ENCODE results near the gene CLPTM1L.

CLPTM1L gene
- total RNA-seq: 42.9 to 67.5 (median 55.1) reads per million in 4 donors

GRCh38 chr5:1344975-1345838 is at the start of gene CLPTM1L:
TSS of gene CLPTM1L (minus strand) at chr5:1345099. CDS start at chr5:1344841, 258 bp downstream.
- peak; percentile 78 to 91 (median 83) for DNase-seq

GRCh38 chr5:1393571-1394501 is 48.9 kb upstream of the CLPTM1L start:
- no peak for DNase-seq

GRCh38 chr5:1392801-1393565 is 48.1 kb upstream of the CLPTM1L start:
- no peak for DNase-seq

- DNase-seq: no peak
Observed at GRCh38 chr5:1392261-1392660, 47.4 kb upstream of the CLPTM1L start.

- no peak for DNase-seq
Observed at GRCh38 chr5:1391691-1392090, 46.8 kb upstream of the CLPTM1L start.

- DNase-seq: no peak
Observed at GRCh38 chr5:1390861-1391600, 46.1 kb upstream of the CLPTM1L start.

GRCh38 chr5:1390333-1390732 is 45.4 kb upstream of the CLPTM1L start:
- no peak for DNase-seq

- DNase-seq: no peak
Observed at GRCh38 chr5:1388383-1388967, 43.6 kb upstream of the CLPTM1L start.

GRCh38 chr5:1387876-1388275 is 43.0 kb upstream of the CLPTM1L start:
- DNase-seq: no peak

GRCh38 chr5:1387059-1387755 is 42.3 kb upstream of the CLPTM1L start:
- DNase-seq: no peak

GRCh38 chr5:1386274-1386717 is 41.4 kb upstream of the CLPTM1L start:
- DNase-seq: peak; percentile 35 to 82 (median 64)

GRCh38 chr5:1385395-1386273 is 40.7 kb upstream of the CLPTM1L start:
- DNase-seq: peak; percentile 62 to 82 (median 73)

GRCh38 chr5:1384521-1384920 is 39.6 kb upstream of the CLPTM1L start:
- no peak for DNase-seq

GRCh38 chr5:1383886-1384401 is 39.0 kb upstream of the CLPTM1L start:
- DNase-seq: no peak

GRCh38 chr5:1383344-1383743 is 38.4 kb upstream of the CLPTM1L start:
- no peak for DNase-seq

- no peak for DNase-seq
Observed at GRCh38 chr5:1382248-1382700, 37.4 kb upstream of the CLPTM1L start.

- no peak for DNase-seq
Observed at GRCh38 chr5:1381370-1382247, 36.7 kb upstream of the CLPTM1L start.

- DNase-seq: no peak
Observed at GRCh38 chr5:1380910-1381309, 36.0 kb upstream of the CLPTM1L start.

All from T-helper 1 cell (primary cell).